Esophagus muscularis mucosa (tissue), 3 donors: ENCODE results near the gene MTHFD2.

ENCODE experiments used
- POLR2A ChIP-seq: fragments of 450-650 bp; IDR thresholded peaks from one replicate; pipeline ENCODE4 v1.6.1; 2017; ENCODE audit warnings: antibody characterized with exemption, moderate library complexity, mild to moderate bottlenecking, low read depth
- TF ChIP-seq, protein P1 (sequence below), 3 experiments: fragments of 200-600 bp in 2 of 3; fragments of 450-650 bp in 1 of 3; sonication (generic) in 2 of 3; IDR thresholded peaks; one replicate each; pipeline ENCODE4 v1.5.1; 2017 to 2019; ENCODE audit warnings: antibody characterized with exemption in 3 of 3, mild to moderate bottlenecking in 2 of 3, moderate library complexity in 1 of 3

- TF ChIP-seq POLR2A, result no peak
- TF ChIP-seq, protein P1, sequence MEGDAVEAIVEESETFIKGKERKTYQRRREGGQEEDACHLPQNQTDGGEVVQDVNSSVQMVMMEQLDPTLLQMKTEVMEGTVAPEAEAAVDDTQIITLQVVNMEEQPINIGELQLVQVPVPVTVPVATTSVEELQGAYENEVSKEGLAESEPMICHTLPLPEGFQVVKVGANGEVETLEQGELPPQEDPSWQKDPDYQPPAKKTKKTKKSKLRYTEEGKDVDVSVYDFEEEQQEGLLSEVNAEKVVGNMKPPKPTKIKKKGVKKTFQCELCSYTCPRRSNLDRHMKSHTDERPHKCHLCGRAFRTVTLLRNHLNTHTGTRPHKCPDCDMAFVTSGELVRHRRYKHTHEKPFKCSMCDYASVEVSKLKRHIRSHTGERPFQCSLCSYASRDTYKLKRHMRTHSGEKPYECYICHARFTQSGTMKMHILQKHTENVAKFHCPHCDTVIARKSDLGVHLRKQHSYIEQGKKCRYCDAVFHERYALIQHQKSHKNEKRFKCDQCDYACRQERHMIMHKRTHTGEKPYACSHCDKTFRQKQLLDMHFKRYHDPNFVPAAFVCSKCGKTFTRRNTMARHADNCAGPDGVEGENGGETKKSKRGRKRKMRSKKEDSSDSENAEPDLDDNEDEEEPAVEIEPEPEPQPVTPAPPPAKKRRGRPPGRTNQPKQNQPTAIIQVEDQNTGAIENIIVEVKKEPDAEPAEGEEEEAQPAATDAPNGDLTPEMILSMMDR (IDR thresholded peaks at IDR 0.05), result no peak
These were observed 373 bp upstream of the MTHFD2 start for GRCh38 chr2:74198023-74198460.
